ENCODE data around the gene PRDM2. TPM values are rescaled to one million over a fixed set of nuclear protein-coding genes. Genes with fewer than 3 reads are reported as not detected.

The PRDM2 gene
- polyA plus RNA-seq, 1 of the 3 experiments (the other 2 are of a cell fraction): 7.2 TPM

DNA sequence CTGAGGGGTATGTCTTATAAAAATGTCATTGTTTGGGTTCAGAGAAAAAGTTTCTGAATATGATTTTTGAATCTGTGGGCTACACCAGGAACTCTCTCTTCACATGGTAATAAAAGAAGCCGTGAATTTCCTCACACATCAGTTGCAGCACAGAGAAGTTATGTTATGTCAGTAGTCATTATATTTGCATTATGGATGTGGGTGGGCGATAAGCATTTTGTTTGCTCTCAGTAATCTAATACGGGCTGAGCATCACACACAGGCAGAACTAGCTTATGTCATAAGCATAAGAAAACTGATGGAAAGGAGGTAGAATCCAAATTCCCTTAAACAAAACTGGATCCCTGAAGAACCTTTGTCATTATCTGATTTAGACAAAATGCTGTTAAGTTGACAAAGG is 70.8 kb downstream of the PRDM2 start:
- H3K9ac ChIP-seq: no peak overlapping the region
- peaks cover 6 to 14% of the 10 kb centered on the region in 2 experiments; a peak in 3 of 4 replicates for H3K4me1 ChIP-seq (ENCODE audit: control insufficient read depth in 1 of 2, insufficient read depth in 2 of 2, low read depth in 1 of 2, low read length in 1 of 2)
- H3K4me2 ChIP-seq: no peak overlapping the region
- H3F3A ChIP-seq (replicated peaks; ENCODE audit: insufficient read depth): peaks cover 16% of the 10 kb centered on the region
- POLR2A ChIA-PET: no interaction called here
- H3K27ac ChIP-seq (ENCODE audit: low read depth in 2 of 2, low read length in 1 of 2): no peak overlapping the region; a peak in 1 of 4 replicates
- H3K9me2 ChIP-seq: no peaks in the 10 kb centered on the region
- H3K36me3 ChIP-seq (replicated peaks in 1 of 2; ENCODE audit: control insufficient read depth in 1 of 2, insufficient read depth in 2 of 2, low read length in 1 of 2): peaks cover 17 to 38% of the 10 kb centered on the region in 2 experiments
- H4K20me1 ChIP-seq (ENCODE audit: insufficient read depth): peaks cover 70% of the 10 kb centered on the region
- DNase-seq: no peak
- no peak overlapping the region for H2AFZ ChIP-seq (ENCODE audit: low read depth)
- H3K9me3 ChIP-seq: no peaks in the 10 kb centered on the region
- TF ChIP-seq NFIC (IDR thresholded peaks at IDR 0.05; ENCODE audit: borderline replicate concordance): no peak
- no peak for TF ChIP-seq MEF2A (IDR thresholded peaks at IDR 0.05; ENCODE audit: borderline replicate concordance, low read depth)
- no peak for TF ChIP-seq TCF12 (IDR thresholded peaks at IDR 0.05)
- no peak for TF ChIP-seq EP300 (IDR thresholded peaks at IDR 0.05; ENCODE audit: borderline replicate concordance in 1 of 2, low read depth in 1 of 2, low read length in 1 of 2)
- no peak for TF ChIP-seq RAD21 (IDR thresholded peaks at IDR 0.05; ENCODE audit: low read length)
- TF ChIP-seq, protein P1, sequence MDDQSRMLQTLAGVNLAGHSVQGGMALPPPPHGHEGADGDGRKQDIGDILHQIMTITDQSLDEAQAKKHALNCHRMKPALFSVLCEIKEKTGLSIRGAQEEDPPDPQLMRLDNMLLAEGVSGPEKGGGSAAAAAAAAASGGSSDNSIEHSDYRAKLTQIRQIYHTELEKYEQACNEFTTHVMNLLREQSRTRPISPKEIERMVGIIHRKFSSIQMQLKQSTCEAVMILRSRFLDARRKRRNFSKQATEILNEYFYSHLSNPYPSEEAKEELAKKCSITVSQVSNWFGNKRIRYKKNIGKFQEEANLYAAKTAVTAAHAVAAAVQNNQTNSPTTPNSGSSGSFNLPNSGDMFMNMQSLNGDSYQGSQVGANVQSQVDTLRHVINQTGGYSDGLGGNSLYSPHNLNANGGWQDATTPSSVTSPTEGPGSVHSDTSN (IDR thresholded peaks at IDR 0.05): no peak
- TF ChIP-seq, protein P2, sequence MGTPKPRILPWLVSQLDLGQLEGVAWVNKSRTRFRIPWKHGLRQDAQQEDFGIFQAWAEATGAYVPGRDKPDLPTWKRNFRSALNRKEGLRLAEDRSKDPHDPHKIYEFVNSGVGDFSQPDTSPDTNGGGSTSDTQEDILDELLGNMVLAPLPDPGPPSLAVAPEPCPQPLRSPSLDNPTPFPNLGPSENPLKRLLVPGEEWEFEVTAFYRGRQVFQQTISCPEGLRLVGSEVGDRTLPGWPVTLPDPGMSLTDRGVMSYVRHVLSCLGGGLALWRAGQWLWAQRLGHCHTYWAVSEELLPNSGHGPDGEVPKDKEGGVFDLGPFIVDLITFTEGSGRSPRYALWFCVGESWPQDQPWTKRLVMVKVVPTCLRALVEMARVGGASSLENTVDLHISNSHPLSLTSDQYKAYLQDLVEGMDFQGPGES (IDR thresholded peaks at IDR 0.05; ENCODE audit: low read depth, low read length): no peak
- TF ChIP-seq TEAD4 (IDR thresholded peaks at IDR 0.05; ENCODE audit: borderline replicate concordance, insufficient read depth): no peak
- no peak for TF ChIP-seq FOSL2 (IDR thresholded peaks at IDR 0.05; ENCODE audit: borderline replicate concordance, low read depth)
- TF ChIP-seq USF1 (IDR thresholded peaks at IDR 0.05; ENCODE audit: borderline replicate concordance, low read depth): no peak
- no peak for TF ChIP-seq NRF1 (IDR thresholded peaks at IDR 0.05; ENCODE audit: low read depth, low read length)
- no peak for TF ChIP-seq SIN3A (IDR thresholded peaks at IDR 0.05; ENCODE audit: borderline replicate concordance, low read depth, low read length)
- TF ChIP-seq JUND (IDR thresholded peaks at IDR 0.05): no peak
- no peak for TF ChIP-seq TAF1 (IDR thresholded peaks at IDR 0.05; ENCODE audit: borderline replicate concordance, low read depth, low read length)
- H3K4me3 ChIP-seq (ENCODE audit: low read depth in 2 of 2, low read length in 1 of 2): no peak overlapping the region
- H3K79me2 ChIP-seq (ENCODE audit: insufficient read depth): peaks cover 75% of the 10 kb centered on the region
- no peaks in the 10 kb centered on the region for H3K27me3 ChIP-seq (ENCODE audit: insufficient read depth)
- CTCF ChIA-PET: no interaction called here
- 94% methylated on average over 3 of the region's 3 CpGs for WGBS (ENCODE audit: low lambda C conversion rate)

DNA sequence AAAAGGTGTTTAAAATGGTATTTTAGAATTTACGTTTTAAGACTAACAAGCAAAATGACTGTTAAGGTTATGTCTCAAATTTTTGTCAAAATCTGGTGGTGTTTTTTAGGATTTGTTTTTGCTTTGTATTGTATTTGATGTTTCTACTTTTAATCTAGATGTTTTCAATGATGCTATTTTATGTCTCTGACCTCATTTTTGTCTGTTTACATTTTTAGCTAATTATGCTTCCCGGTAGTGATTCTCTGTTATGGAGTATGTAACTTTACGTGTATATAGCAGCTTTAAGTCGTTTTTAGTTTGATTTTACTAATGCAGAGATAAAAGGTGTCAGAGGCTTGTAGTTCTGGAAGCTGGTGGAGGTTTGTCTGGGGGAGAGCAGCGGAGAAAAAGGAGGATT is 71.8 kb downstream of the PRDM2 start:
- no peak overlapping the region for H3K27ac ChIP-seq (ENCODE audit: low read depth in 2 of 2, low read length in 1 of 2)
- H3F3A ChIP-seq (replicated peaks; ENCODE audit: insufficient read depth): peaks cover 9% of the 10 kb centered on the region
- H3K9me3 ChIP-seq: no peaks in the 10 kb centered on the region
- no peaks in the 10 kb centered on the region for H3K27me3 ChIP-seq (ENCODE audit: insufficient read depth)
- H3K4me1 ChIP-seq (ENCODE audit: control insufficient read depth in 1 of 2, insufficient read depth in 2 of 2, low read depth in 1 of 2, low read length in 1 of 2): peaks cover 3 to 5% of the 10 kb centered on the region in 2 experiments; a peak in 2 of 4 replicates
- ChIA-PET POLR2A (no interaction called here), CTCF (interaction anchor here (1.6 kb wide), 2 partner anchors 9 to 10 kb away, joined by 3 read pairs; no protein-coding TSS in a partner anchor)
- no peak overlapping the region for H3K4me2 ChIP-seq
- no peak overlapping the region for H3K4me3 ChIP-seq (ENCODE audit: low read depth in 2 of 2, low read length in 1 of 2)
- H3K9me2 ChIP-seq: no peaks in the 10 kb centered on the region
- peaks cover 62% of the 10 kb centered on the region for H4K20me1 ChIP-seq (ENCODE audit: insufficient read depth)
- no peak overlapping the region for H2AFZ ChIP-seq (ENCODE audit: low read depth)
- peaks cover 65% of the 10 kb centered on the region for H3K79me2 ChIP-seq (ENCODE audit: insufficient read depth)
- no peak for DNase-seq
- no peak overlapping the region for H3K9ac ChIP-seq
- WGBS (ENCODE audit: low lambda C conversion rate): 91% methylated on average over 5 of the region's 5 CpGs
- H3K36me3 ChIP-seq (replicated peaks in 1 of 2; ENCODE audit: control insufficient read depth in 1 of 2, insufficient read depth in 2 of 2, low read length in 1 of 2): peaks cover 26 to 44% of the 10 kb centered on the region in 2 experiments
- TF ChIP-seq MXI1 (IDR thresholded peaks at IDR 0.05; ENCODE audit: low read depth, low read length): no peak
- no peak for TF ChIP-seq TCF12 (IDR thresholded peaks at IDR 0.05)
- TF ChIP-seq USF2 (IDR thresholded peaks at IDR 0.05; ENCODE audit: borderline replicate concordance, low read depth, low read length): no peak
- TF ChIP-seq MEF2A (IDR thresholded peaks at IDR 0.05; ENCODE audit: borderline replicate concordance, low read depth): no peak
- TF ChIP-seq, protein P2 (IDR thresholded peaks at IDR 0.05; ENCODE audit: low read depth, low read length): no peak
- TF ChIP-seq, protein P1 (IDR thresholded peaks at IDR 0.05): no peak
- no peak for TF ChIP-seq RCOR1 (IDR thresholded peaks at IDR 0.05; ENCODE audit: low read length)
- TF ChIP-seq TAF1 (IDR thresholded peaks at IDR 0.05; ENCODE audit: borderline replicate concordance, low read depth, low read length): no peak
- TF ChIP-seq FOXM1 (IDR thresholded peaks at IDR 0.05; ENCODE audit: low read depth): no peak
- TF ChIP-seq CHD2 (IDR thresholded peaks at IDR 0.05; ENCODE audit: low read length, partially characterized antibody): no peak
- no peak for TF ChIP-seq GABPA (IDR thresholded peaks at IDR 0.05; ENCODE audit: low read depth)
- no peak for TF ChIP-seq FOSL2 (IDR thresholded peaks at IDR 0.05; ENCODE audit: borderline replicate concordance, low read depth)
- no peak for TF ChIP-seq ELF1 (IDR thresholded peaks at IDR 0.05)
- TF ChIP-seq GATA2 (CRISPR knock-in tag; IDR thresholded peaks at IDR 0.05): no peak
